ENCODE measurements around the gene THRB.
"Not testable (repeated sequence)": the region's sequence is repeated elsewhere in the genome, so short reads cannot be mapped to it uniquely, and the experiment has no call there.

The THRB gene

DNA sequence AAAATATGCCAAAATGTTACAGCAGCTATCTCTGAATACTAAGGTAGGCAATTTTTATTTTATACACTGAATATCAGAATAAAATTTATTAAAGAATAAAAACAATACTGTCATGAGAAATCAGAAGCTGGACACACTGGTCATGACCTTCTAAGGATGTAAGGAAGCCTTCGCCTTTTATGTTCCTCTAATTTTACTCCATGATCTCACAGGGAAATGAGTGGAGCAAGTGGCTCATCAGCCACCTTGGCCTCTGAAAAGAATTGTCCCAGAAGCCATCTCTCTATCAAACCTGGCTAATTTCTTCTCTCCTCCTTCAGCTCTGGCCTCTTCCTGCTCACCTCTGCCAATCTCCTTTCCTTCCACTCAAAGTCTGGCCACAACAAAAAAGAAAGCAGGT lies 48.6 kb downstream of the THRB start:
- no peak for DNase-seq

DNA sequence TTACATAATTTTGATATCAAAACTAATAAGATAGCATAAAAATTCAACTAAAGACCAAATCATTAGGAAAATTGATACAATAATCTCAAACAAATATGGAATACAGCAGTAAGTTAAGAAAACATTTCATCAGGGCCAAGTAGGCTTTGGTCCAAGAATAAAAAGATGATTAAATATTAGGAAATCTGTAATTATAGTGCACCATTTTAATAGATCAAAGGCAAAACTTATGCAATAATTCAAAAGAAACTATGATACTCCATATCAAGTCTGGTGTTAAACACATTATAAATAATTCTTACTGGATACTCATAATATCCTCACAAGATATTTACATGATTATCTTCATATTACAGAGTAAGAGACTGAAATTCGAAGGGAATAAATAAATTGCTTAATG lies 51.2 kb downstream of the THRB start:
- DNase-seq = no peak

DNA sequence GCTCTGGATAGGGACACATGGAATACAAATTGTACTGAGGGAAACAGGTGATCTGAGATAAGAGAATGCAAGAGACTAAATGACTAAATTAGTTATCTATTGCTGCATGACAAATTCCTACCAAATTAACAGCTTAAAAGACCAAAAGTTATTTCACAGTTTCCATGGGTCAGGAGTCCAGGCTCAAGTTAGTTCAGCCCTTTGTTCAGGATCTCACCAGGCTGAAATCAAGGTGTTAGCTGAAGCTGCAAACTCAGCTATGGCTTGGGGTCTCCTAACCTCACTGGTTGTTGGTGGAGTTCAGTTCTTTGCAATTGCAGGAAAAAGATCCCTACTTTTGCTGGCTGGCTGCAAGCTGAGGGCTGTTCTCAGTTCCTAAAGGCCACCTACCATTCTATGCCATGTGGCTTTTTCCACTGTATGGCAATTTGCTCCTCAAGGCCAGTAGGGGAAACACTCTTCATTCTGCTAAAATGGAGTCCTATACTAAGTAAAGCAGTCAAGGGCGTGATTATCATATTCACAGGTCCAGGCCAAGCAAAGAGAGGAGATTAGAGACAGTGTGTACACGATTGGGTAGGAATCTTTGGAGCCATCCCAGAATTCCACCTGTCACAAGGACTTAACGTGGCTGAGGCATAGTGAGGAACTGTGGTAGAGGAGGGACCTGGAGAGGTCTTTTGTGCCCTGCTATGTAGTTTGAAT lies 53.7 kb downstream of the THRB start:
- no peak for DNase-seq

DNA sequence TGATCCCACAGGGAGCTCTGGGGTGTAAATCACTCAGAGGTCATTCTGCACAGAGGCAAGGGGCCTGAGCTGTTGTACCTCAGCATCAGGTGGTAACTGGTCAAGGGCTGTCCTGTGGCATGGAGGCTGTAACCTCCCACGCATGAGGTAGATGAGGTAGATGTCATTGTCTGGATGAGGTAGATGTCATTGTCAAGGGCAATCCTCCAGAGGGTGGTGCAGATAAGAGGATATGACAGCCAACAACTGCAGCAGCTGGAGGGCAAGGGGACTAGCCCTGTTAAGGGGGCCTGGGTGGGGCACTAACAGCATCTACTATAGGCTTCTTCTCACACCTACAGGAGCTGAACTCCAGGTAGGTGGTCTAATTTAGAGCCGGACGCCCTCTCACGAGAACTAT lies 55.6 kb downstream of the THRB start:
- no peak for DNase-seq

DNA sequence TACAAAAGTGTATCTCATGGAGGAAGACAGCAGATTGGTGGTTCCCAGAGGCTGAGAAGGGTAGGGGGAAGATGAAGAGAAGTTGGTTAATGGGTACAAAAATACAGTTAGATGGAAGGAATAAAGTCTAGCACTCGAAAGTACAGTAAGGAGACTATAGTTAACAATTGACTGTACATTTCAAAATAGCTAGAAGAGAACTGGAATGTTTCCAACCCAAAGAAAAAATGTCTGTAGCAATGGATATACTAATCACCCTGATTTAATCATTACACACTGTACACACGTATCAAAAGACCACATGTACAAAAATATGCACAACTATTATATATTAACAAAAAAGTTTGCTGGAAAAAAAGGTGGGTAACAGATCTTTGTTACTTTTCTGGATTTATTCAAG lies 57.3 kb downstream of the THRB start:
- no peak for DNase-seq

DNA sequence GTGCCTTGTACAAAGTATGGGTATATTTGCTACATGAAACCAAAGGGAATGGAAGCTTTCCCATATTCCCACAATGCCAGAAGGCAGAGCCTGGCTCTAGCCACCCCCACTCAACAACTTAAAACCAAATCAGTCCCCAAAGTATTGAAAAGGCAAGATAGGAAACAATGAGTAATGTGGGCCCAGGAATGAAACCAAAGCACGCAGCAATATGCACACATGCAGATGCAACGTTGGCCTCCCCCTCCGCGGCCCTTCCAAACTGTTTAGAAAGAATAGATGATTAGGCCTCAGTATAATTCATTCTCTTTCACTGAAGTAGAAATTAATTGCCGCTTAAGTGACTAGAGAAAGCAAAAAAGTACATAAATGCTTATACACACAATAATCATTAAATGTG lies 59.1 kb downstream of the THRB start:
- no peak for DNase-seq

DNA sequence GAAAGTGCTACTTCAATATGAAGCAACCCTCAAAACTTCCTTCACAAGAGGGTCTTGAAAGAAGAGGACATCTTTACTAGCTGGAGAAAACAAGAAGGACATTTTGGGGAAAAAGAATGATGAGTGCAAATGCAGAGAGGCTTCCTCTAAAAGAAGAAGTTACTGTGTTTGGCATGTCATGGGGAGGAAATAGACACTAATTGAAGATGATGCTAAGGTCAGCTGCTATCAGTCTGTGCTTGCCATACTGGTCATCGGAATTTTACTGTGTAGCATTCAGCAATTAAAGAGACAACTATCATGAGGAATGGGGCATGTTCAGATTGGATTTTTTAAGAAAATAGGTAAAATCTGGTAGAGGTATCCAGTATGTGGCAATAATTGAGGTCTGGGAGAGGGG lies 60.0 kb downstream of the THRB start:
- DNase-seq = no peak

DNA sequence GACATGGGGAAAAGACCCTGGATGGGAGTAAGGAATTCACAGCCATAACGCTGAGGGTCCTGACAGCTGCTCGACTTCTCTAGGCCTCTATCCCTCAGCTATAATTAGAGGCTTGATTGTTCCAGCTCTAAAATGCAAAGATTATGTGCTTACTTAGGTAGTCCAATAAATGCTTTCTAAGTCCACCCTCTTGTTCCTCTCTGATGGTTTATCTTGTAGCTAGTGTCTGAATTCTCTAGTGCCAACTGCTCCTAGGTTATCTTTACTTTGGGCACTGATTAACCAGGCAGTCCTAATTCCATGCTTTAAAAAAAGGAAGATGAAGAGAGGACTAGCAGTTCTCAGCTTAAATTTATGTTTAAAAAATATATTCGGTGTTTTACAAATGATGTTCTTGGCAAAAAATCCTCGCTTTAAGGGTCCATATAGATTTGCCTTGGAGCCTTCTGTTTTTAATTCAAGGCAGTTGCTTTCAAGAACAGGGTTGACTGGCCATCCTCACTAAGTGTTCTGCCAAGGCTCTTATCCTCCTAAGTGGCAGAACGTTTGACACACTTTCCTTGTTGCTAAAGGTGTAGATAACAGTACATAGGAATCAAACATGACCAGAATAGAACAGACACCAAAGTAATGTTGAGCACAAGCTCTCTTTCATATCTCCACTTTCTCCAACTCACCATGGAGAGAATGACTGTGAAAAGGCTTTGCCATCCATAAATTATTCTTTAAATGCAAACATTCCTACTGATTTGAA lies 60.6 kb downstream of the THRB start:
- no peak for DNase-seq

DNA sequence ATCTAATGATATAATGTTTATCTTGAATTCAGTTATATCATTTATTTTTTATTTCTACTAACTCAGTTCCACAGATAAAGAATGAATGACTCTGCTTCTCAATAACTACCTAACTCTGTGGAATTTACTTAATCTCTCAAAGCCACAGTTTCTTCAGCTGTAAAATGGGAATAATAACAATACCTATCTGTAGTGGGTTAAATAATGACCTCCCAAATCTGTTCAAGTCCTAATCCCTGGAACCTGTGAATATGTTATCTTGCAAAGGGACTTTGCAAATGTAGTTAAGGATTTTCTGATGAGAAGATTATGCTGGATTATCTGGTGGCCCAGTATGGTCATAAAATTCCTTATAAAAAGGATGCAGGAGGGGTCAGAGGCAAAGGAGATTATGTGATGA lies 61.7 kb downstream of the THRB start:
- no peak for DNase-seq

DNA sequence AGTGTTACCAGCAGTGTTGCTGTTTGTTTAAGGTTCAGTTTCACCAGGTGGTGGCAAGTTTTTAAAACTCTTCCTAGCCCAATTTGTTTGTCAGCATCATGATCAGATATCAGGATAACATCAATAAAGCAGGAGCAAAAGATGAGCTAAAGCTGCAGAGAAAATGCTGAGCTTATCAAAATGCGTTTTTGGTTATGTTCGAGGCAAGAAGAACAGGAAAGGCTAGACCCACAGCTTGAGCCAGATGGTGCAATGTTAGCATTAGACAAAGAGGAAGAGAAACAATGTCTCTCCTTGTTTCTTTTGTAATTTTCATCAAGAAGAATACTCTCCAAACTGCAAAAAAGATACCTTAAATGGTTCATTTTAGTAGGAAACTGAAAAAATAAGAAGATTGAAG lies 66.2 kb downstream of the THRB start:
- DNase-seq = no peak

DNA sequence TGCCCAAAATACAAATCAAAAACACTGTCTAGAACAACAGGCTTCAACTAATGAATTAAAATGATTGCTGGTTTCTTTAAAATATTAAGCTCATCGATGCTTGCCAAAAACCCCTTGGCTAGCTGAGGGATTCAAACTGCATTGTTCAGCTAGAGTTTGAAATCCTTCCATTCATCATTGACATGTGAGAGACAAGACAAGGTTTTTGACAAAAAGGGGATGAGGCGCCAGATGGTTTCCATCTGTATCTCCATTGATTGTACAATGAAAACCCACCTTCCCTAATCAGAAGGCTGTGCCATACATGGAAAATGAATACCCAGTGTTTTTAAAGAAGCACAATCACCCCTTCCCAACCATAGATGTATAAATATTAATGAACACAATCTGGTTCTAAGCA lies 67.8 kb downstream of the THRB start:
- no peak for DNase-seq

DNA sequence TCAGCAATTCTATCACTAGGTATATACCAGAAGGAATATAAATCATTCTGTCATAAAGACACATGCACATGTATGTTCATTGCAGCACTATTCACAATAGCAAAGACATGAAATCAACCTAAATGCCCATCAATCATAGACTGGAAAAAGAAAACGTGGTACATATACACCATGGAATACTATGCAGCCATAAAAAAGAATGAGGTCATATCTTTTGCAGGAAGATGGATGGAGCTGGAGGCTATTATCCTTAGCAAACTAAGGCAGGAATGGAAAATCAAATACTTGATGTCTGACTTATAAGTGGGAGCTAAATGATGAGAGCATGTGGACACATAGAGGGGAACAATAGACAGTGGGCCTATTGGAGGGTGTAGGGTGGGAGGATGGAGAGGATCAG lies 73.8 kb downstream of the THRB start:
- DNase-seq = not testable (repeated sequence)

DNA sequence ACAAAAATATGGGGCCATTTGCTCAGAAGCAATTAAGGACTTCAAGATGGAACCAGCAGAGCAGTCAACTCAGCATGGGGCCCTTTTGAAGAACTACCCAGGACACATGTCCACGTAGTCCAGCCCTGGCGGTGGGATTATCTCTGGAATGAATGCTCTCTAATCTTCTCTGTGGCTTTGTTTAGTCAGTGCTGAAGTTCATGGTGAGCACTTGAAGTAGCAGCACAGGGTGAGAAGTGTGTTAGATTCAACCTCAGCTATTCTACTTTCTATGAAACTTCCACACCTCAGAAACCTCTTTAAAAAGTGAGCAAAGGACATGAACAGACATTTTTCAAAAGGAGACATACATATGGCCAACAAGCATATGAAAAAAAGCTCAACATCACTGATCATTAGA lies 74.4 kb downstream of the THRB start:
- DNase-seq = no peak

DNA sequence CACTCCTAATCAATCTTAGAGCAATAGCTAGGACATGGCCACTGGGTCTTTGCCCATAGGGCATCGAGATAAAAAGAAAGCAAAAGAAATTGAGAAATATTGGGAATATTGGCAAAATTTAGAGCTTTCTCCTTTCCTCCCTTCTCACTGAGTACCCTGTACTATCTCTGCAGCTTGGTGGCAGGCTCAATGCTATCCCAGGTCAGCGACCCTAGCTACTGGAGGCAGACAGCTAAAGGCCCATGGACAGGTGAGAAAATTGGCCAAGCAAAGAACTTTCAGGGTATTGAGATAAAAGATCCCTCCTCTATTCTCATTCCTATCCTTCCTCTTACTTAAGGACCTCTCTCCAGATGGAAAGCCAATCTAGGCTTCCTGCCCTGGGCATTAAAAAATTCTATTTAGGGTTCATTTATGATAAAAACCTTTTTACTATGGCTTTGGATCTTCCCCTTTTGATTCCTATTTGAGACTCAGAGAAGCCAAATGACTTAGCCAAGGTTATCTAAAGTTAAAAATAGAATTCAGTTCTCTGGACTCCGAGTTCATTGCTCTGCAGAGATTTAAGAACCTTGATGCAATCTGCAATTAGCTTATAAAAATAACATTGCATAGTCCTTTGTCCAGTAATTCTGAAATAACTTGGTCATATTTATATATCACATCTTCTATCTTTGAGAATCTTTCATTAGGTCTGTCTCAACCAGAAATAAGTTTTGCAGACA lies 75.4 kb downstream of the THRB start:
- no peak for DNase-seq

DNA sequence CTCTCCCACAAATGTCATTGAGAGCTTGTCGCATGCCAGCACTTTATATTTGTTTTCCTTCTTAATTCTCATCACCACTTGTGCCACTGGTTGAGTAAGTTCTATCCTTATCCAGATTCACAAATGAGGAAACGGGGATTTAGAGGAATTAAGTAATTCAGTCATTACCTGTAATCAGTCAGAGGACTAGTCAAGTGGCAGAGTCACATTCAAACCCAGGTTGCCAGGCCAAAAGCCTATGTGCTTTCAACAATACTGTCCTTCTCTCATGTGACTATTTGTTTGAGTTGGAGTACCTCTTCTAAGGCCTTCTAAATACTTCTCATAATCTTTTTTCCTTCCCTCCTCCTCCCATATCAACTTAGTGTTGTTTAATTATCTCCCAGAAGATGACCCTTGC lies 76.9 kb downstream of the THRB start:
- DNase-seq = no peak

DNA sequence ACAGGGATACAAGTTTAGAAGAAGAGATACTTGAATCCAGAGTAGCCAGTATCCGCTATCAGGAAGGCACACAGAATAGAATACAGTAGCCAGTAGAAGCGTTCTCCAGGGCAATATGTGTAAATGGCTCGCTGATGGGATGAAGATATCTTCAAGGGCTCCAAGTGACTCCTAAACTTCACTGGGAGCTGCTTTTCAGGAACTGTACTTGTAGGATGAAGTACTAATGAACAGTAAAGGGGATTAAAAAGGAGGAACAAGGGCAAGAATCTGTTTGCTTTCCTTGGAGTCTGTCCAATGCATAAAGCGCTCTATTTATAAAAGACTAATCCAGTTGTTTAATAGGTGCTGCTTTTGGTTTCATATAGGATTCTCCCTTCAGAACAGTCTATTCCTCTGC lies 78.4 kb downstream of the THRB start:
- DNase-seq = no peak

DNA sequence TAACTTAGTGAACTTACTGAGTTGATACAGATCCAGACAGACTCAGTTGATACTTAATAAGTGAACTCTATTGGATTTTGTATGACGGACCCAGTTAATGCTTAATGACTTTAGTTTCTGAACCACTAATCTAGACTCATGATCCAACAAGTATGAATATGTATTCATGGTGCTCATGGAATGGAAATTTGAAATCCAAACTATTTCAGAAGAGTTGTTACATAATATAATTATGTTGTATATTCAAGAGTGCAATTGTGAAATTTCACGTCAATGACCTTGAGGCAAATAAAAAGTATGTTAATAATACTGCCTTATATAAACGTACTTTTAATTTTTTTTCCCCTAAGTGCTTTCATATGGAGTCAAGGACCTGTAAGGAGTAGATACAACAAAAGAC lies 78.8 kb downstream of the THRB start:
- DNase-seq = no peak

DNA sequence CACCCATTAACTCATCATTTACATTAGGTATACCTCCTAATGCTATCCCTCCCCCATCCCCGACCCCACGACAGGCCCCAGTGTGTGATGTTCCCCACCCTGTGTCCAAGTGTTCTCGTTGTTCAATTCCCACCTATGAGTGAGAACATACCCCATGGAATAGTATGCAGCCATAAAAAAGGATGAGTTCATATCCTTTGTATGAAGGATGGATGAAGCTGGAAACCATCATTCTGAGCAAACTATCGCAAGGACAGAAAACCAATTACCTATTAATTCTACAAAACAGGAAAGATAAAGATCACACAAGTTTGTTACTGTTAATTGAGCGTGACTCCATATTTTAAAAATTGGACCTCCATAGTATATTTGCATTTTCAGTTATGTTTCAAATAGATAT lies 81.0 kb downstream of the THRB start:
- not testable (repeated sequence) for DNase-seq

DNA sequence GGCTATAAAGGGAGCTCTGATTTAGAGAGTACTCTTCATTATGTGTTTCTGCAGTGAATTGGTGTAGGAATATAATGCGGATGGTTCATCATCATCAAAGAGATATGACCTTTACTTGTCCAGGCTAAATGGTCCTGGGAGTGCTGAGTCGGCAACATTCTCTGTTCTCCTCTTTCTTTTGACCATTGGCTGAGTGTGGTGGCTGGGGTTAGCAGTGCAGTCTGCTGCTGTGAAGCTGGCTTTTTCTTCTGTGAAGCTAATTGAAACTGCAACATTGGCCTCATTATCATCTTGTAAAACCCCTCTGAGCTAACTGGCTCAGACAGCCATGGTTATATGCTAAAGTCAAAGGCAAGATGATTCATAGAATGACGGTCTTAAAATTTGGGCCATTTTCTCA lies 83.8 kb downstream of the THRB start:
- no peak for DNase-seq

DNA sequence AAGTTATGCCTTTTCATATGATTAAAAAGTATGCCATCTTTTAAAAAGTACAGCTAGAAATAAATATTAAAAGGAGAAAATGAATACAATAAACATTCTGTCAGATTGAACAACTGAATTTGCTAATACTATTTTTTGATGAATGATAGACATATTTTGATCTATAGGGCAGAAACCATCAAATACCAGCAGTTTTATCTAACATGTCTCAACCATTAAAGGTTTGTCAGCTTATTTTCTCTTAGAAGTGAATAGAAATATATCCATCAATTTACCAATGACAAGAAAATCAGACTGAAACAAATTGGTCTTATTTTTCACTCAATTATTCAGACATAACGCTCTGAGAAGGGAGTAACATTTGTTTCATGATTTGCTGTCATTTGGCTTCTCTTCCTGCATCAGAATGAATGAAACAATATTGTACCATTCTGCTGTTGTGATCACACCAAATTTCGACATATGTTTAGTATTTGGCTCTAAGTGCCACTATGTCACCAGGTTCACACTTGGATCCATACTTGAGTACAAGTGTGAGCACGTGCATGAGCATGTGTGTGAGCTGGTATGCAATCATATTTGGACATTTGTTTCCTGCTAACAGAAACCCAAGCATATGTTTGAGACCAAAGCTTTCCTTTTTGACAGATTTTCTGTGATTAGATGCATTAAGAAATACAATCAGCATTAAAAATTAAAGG lies 86.5 kb downstream of the THRB start:
- no peak for DNase-seq

DNA sequence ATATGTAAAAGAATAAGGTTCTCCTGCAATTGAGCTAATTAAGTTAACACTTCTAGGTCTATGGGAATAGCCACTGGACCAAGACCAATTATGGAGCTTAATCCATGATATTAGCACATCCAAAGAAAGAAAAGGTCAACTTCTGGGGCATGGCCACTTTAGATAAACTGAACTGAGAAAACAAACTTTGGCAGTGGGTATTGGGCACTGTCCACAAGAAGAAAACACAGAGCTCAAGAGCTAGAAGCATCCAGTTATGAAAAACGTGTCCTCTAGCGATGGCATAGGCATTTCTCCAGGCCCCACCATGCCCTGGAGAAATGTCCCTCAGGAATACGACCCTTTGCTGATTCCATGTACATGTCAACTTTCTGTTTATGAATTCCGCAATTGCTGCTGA lies 87.8 kb downstream of the THRB start:
- no peak for DNase-seq

DNA sequence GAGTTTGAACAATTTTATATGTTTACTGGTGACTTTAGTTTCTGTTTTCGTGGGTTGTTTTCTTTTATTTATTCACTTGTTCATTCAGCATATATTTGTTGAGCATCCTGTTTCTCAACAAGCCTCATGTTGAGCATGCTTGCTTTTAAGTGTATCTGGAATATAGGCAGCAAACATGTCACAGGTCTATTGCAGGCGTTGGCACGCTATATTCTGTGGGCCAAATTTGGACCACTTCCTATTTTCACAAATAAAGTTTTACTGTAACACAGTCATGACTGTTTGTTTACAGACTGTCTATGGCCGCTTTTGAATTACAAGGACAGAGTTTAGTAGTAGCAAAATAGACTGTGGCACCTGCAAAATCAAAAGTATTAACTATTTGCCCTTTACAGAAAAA lies 89.6 kb downstream of the THRB start:
- no peak for DNase-seq

DNA sequence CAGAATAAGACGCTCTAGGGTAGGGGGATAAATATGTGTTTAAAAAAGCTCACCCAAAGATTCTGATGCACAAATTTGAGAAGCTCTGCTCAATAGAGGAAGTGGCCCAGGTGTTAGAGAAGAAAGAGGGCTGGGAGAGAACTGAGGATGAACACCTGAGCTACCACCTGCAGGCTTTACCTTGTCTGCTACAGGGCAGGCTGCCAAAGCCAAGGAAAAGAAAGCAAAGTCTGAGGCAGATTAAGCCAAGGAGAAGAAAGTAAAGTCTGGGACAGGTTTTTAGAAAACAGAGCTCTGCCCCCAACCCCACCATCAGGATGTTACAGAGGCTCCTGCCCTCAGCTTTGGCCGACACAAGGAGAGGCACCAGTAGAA lies 92.9 kb downstream of the THRB start:
- no peak for DNase-seq

All from stimulated activated CD4-positive, alpha-beta T cell treated with anti-CD3 and anti-CD28 coated beads, Interleukin-12 subunit alpha, Interleukin-12 subunit beta, amount 100 ng/mL, for 4 hours (primary cell).